ENCODE data around the gene HERC6. TPM values are rescaled to one million over a fixed set of nuclear protein-coding genes. Genes with fewer than 3 reads are reported as not detected.
"Not testable (repeated sequence)": the region's sequence is repeated elsewhere in the genome, so short reads cannot be mapped to it uniquely, and the experiment has no call there.

Gene HERC6
- total RNA-seq: 1 to 10 TPM; 4.4 to 7.5 (median 5.1) TPM

DNA sequence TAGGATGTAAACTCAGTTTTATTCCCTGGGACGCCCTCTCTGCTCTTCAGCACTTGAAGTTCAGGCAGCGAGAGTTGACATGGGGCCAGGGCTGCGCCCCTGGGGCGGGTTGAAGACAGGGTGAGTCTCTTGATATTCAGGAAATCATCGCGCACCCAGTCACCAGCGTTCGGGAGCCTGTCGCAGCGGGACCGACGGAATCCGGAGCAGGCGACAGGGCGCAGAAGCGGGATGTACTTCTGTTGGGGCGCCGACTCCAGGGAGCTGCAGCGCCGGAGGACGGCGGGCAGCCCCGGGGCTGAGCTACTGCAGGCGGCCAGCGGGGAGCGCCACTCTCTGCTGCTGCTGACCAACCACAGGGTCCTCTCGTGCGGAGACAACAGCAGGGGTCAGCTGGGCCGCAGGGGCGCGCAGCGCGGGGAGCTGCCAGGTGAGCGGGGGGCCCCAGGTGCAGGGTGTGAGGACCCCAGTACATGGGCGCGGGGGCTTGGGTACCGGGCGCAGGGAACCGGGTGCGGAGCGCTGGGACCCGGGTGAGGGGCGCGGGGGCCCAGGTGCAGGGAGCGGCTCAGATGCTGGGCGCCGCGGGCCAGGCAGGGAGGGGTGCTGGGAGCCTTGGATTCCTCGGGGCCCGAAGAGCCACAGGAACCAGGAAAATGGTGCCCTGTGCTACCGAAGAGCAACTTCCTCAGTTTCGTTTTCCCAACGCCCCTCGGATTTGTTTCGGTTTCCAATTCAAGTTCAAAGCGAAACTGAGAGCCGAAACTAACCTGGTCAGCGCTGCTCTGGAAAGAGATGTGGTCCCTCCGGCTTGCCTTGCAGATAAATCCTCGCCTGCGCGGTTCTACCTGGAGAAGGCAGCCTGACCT lies at the start of gene HERC6:
TSS of gene HERC6 (plus strand) at position 162 of the 869 bp plus-strand sequence. CDS start at position 232, 70 bp downstream.
- H3K27me3 ChIP-seq: no peaks in the 10 kb centered on the region
- 2 to 7% methylated on average over 3 to 19 of the region's 62 CpGs for WGBS, 2 donors (ENCODE audit: low coverage in 1 of 2)
- ATAC-seq: peak; percentile 93
- TF ChIP-seq, protein P1, sequence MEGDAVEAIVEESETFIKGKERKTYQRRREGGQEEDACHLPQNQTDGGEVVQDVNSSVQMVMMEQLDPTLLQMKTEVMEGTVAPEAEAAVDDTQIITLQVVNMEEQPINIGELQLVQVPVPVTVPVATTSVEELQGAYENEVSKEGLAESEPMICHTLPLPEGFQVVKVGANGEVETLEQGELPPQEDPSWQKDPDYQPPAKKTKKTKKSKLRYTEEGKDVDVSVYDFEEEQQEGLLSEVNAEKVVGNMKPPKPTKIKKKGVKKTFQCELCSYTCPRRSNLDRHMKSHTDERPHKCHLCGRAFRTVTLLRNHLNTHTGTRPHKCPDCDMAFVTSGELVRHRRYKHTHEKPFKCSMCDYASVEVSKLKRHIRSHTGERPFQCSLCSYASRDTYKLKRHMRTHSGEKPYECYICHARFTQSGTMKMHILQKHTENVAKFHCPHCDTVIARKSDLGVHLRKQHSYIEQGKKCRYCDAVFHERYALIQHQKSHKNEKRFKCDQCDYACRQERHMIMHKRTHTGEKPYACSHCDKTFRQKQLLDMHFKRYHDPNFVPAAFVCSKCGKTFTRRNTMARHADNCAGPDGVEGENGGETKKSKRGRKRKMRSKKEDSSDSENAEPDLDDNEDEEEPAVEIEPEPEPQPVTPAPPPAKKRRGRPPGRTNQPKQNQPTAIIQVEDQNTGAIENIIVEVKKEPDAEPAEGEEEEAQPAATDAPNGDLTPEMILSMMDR (IDR thresholded peaks at IDR 0.05): peak; percentile 47 to 80 (median 75)
- TF ChIP-seq POLR2AphosphoS5 (IDR thresholded peaks at IDR 0.05): peak; percentile 47
- no peak for TF ChIP-seq POLR2A (IDR thresholded peaks at IDR 0.05)
- no peak for TF ChIP-seq EP300 (IDR thresholded peaks at IDR 0.05)
- no peaks in the 10 kb centered on the region for H3K9me3 ChIP-seq
- H3K4me1 ChIP-seq: peaks cover 0 to 7% (median 0%) of the 10 kb centered on the region in 3 donors
- peak within 1 kb of the TSS; percentile 94 to 98 for H3K4me3 ChIP-seq
- peak within 1 kb of the TSS; percentile 77 to 97 (median 91) for H3K27ac ChIP-seq
- H3K36me3 ChIP-seq: peaks cover 0 to 5% of the 10 kb centered on the region in 2 donors

DNA sequence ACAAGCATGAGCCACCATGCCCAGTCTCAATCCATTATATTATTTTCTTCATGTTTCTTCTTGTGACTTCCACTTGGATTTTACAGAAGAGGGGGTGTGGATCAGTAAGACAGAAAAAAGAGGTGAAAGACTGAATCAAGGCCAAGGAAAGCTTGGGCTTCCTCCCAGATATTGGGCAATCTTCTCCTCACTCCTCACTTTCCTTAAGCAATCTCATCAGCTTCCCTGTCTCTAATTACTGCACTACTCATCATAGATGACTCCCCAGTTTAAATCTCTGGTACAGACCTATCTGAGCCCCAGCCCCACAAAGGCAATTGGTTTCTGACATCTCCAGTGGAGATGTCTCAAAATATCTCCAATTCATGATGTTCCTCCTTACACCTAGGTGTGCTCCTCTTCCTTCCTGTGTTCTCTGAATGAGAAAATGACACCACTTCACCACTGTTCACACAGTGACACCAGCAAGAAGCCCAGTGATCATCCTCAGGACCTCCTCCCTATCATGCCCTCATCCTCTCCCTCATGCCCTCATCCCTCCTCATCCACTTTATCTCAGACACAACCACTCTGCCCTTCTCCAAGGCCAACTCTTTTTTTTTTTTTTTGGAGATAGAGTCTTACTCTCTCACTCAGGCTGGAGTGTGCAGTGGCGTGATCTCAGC lies 44.8 kb upstream of the HERC6 start:
- TF ChIP-seq, protein P1 (IDR thresholded peaks at IDR 0.05): no peak
- TF ChIP-seq EP300 (IDR thresholded peaks at IDR 0.05) (no peak), POLR2A (IDR thresholded peaks at IDR 0.05) (no peak), POLR2AphosphoS5 (IDR thresholded peaks at IDR 0.05) (no peak)
- ATAC-seq: peak; percentile 62
- WGBS, 2 donors (ENCODE audit: low coverage in 1 of 2): 100% methylated on average over 1 of the region's 1 CpG; no CpG with 5 or more reads in 1 of the 2 donors
- Histone ChIP-seq H3K4me1 (no peaks in the 10 kb centered on the region), H3K27ac (no peak overlapping the region), H3K4me3 (no peak overlapping the region), H3K36me3 (no peaks in the 10 kb centered on the region), H3K9me3 (no peaks in the 10 kb centered on the region), H3K27me3 (no peaks in the 10 kb centered on the region)

- WGBS, 2 donors (ENCODE audit: low coverage in 1 of 2): 13 to 45% methylated on average over 2 to 5 of the region's 11 CpGs
- Histone ChIP-seq H3K27me3 (no peaks in the 10 kb centered on the region), H3K27ac (no peak overlapping the region), H3K36me3 (no peaks in the 10 kb centered on the region), H3K9me3 (no peaks in the 10 kb centered on the region), H3K4me1 (peaks cover 0 to under 1% (median 0%) of the 10 kb centered on the region in 3 donors), H3K4me3 (no peak overlapping the region)
- no peak for ATAC-seq
- no peak for TF ChIP-seq EP300 (IDR thresholded peaks at IDR 0.05)
- TF ChIP-seq POLR2A (IDR thresholded peaks at IDR 0.05): no peak
- no peak for TF ChIP-seq POLR2AphosphoS5 (IDR thresholded peaks at IDR 0.05)
- TF ChIP-seq, protein P1 (IDR thresholded peaks at IDR 0.05): no peak
These were observed 43.5 kb upstream of the HERC6 start for GRCh38 chr4:88335092-88335665.

- Histone ChIP-seq H3K27me3 (no peaks in the 10 kb centered on the region), H3K4me1 (peaks cover 0 to 18% (median 4%) of the 10 kb centered on the region in 3 donors), H3K9me3 (no peaks in the 10 kb centered on the region), H3K36me3 (no peaks in the 10 kb centered on the region), H3K27ac (peak overlapping the region; percentile 5 to 65 (median 46)), H3K4me3 (no peak overlapping the region)
- ATAC-seq: peak; percentile 93
- TF ChIP-seq POLR2AphosphoS5 (IDR thresholded peaks at IDR 0.05): peak; percentile 83
- TF ChIP-seq, protein P1 (IDR thresholded peaks at IDR 0.05): no peak
- TF ChIP-seq EP300 (IDR thresholded peaks at IDR 0.05): no peak
- no peak for TF ChIP-seq POLR2A (IDR thresholded peaks at IDR 0.05)
- WGBS, 2 donors (ENCODE audit: low coverage in 1 of 2): 15 to 35% methylated on average over 8 of the region's 8 CpGs
These were observed 37.1 kb upstream of the HERC6 start for GRCh38 chr4:88341227-88342192.

DNA sequence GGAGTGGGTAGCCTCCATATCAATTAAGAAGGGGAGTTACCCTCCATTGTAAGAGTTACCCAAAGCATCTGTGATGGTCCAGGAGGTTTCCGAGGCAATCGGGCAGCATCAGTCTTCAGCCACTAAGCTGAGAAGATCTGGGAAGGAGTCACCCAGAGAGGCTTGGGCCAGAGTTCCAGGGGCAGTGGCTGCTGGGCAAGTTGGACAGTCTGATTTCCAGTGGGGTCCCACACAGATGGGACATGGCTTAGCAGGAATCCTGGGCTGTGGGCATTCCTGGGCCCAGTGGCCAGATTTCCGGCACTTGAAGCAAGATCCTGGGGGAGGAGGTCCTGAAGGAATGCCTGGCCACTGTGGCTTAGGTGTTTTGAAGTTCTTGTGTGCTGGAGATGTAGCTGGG lies 31.8 kb upstream of the HERC6 start:
- H3K27me3 ChIP-seq, H3K4me3 ChIP-seq, H3K36me3 ChIP-seq, H3K4me1 ChIP-seq, ATAC-seq, H3K9me3 ChIP-seq, H3K27ac ChIP-seq: not testable (repeated sequence)
- WGBS, 2 donors (ENCODE audit: low coverage in 1 of 2): 78 to 100% methylated on average over 2 to 3 of the region's 3 CpGs

DNA sequence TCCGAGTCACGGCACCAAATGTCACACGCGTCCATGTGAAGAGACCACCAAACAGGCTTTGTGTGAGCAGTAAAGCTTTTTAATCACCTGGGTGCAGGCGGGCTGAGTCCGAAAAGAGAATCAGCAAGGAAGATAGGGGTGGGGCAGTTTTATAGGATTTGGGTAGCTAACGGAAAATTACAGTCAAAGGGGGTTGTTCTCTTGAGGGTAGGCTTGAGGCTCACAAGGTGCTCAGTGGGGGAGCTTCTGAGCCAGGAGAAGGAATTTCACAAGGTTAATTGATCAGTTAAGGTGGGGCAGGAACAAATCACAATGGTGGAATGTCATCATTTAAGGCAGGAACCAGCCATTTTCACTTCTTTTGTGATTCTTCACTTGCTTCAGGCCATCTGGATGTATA lies 29.9 kb upstream of the HERC6 start:
- ATAC-seq, H3K36me3 ChIP-seq, H3K4me3 ChIP-seq, H3K4me1 ChIP-seq, H3K27ac ChIP-seq, H3K27me3 ChIP-seq, H3K9me3 ChIP-seq: not testable (repeated sequence)
- WGBS, 2 donors (ENCODE audit: low coverage in 1 of 2): 91% methylated on average over 7 of the region's 7 CpGs; no CpG with 5 or more reads in 1 of the 2 donors
